Measurements from ENCODE around the gene TNFRSF21.

TNFRSF21 gene

DNA sequence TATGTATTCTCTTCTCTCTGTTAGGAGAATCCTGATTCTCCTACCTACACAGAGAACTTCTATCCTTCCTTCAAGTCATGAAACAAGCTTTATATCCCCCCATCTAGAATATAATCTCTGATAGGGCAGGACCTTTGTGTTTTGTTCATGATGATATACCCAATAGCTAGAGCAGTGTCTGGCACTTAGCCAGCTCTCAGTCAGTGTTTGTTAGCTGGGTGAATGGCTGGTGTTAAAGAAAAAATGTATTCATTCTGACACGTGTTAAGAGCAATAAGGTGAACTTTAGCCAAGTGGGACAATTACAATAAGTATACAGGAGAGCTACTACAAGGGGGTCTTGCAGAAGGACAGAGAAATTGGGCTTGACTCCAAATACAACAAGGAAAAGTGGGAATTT, 34.3 kb upstream of the TNFRSF21 start:
- peak; percentile 59 for TF ChIP-seq NFIC (IDR thresholded peaks at IDR 0.05)
- TF ChIP-seq, protein P1, sequence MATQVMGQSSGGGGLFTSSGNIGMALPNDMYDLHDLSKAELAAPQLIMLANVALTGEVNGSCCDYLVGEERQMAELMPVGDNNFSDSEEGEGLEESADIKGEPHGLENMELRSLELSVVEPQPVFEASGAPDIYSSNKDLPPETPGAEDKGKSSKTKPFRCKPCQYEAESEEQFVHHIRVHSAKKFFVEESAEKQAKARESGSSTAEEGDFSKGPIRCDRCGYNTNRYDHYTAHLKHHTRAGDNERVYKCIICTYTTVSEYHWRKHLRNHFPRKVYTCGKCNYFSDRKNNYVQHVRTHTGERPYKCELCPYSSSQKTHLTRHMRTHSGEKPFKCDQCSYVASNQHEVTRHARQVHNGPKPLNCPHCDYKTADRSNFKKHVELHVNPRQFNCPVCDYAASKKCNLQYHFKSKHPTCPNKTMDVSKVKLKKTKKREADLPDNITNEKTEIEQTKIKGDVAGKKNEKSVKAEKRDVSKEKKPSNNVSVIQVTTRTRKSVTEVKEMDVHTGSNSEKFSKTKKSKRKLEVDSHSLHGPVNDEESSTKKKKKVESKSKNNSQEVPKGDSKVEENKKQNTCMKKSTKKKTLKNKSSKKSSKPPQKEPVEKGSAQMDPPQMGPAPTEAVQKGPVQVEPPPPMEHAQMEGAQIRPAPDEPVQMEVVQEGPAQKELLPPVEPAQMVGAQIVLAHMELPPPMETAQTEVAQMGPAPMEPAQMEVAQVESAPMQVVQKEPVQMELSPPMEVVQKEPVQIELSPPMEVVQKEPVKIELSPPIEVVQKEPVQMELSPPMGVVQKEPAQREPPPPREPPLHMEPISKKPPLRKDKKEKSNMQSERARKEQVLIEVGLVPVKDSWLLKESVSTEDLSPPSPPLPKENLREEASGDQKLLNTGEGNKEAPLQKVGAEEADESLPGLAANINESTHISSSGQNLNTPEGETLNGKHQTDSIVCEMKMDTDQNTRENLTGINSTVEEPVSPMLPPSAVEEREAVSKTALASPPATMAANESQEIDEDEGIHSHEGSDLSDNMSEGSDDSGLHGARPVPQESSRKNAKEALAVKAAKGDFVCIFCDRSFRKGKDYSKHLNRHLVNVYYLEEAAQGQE (IDR thresholded peaks at IDR 0.05; ENCODE audit: low read depth) = no peak
- no peak for TF ChIP-seq EGR1 (IDR thresholded peaks at IDR 0.05)

DNA sequence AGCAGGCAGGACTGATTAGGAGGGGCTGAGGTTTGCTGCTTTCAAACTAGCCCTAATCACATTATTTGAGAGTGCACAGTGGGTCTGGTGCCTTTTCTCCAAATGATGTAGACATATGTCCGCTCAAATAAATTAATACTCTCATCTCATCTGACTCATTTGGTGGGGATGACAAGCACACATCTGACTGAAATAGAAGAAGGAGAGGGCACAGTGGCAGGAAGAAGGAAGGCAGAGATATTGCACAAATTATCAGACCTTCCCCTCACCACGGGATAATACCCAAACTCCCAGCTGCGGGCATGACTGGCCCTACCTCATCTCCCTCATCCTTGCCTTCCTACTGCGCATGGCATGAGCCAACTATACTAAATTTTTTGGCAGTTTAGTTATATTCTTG, 33.9 kb upstream of the TNFRSF21 start:
- TF ChIP-seq EP300 (IDR thresholded peaks at IDR 0.05; ENCODE audit: borderline replicate concordance) (no peak), YY1 (IDR thresholded peaks at IDR 0.05; ENCODE audit: low read depth) (no peak), EGR1 (IDR thresholded peaks at IDR 0.05) (no peak), CEBPB (IDR thresholded peaks at IDR 0.05) (no peak), CREB1 (IDR thresholded peaks at IDR 0.05; ENCODE audit: low read depth) (no peak), ZBTB7A (IDR thresholded peaks at IDR 0.05; ENCODE audit: low read depth) (no peak), TAF1 (IDR thresholded peaks at IDR 0.05; ENCODE audit: low read depth) (no peak), RAD21 (IDR thresholded peaks at IDR 0.05; ENCODE audit: low read depth) (no peak), NFIC (IDR thresholded peaks at IDR 0.05) (no peak), FOXM1 (IDR thresholded peaks at IDR 0.05; ENCODE audit: borderline replicate concordance, low read depth) (no peak), TCF12 (IDR thresholded peaks at IDR 0.05; ENCODE audit: low read depth) (no peak)
- TF ChIP-seq, protein P2, sequence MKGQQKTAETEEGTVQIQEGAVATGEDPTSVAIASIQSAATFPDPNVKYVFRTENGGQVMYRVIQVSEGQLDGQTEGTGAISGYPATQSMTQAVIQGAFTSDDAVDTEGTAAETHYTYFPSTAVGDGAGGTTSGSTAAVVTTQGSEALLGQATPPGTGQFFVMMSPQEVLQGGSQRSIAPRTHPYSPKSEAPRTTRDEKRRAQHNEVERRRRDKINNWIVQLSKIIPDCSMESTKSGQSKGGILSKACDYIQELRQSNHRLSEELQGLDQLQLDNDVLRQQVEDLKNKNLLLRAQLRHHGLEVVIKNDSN (IDR thresholded peaks at IDR 0.05) = no peak
- TF ChIP-seq, protein P1 (IDR thresholded peaks at IDR 0.05; ENCODE audit: low read depth) = no peak
- TF ChIP-seq, protein P3, sequence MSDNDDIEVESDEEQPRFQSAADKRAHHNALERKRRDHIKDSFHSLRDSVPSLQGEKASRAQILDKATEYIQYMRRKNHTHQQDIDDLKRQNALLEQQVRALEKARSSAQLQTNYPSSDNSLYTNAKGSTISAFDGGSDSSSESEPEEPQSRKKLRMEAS (IDR thresholded peaks at IDR 0.05) = no peak

DNA sequence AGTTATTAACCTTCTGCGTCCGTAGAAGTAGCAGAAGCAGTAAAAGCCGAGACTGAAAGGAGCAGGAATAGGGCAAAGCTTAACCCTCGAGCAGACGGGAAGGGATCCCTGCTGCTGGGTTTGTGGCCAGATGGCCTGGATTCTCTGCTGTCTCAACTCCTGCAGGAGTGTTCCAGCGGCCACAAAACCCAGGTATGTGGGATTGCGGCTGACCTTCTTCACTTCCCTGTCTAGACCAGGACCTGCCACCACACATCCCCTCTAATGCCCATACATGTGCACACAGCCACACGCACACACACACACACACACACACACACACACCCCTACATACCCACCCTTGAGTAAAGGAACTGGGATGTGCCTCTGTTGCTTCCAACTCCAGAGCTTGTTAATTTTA, 33.1 kb upstream of the TNFRSF21 start:
- TF ChIP-seq NFIC (IDR thresholded peaks at IDR 0.05) (no peak), CEBPB (IDR thresholded peaks at IDR 0.05) (no peak), RAD21 (IDR thresholded peaks at IDR 0.05; ENCODE audit: low read depth) (no peak), EP300 (IDR thresholded peaks at IDR 0.05; ENCODE audit: borderline replicate concordance) (no peak), YY1 (IDR thresholded peaks at IDR 0.05; ENCODE audit: low read depth) (no peak), CREB1 (IDR thresholded peaks at IDR 0.05; ENCODE audit: low read depth) (no peak), TCF12 (IDR thresholded peaks at IDR 0.05; ENCODE audit: low read depth) (no peak), ZBTB7A (IDR thresholded peaks at IDR 0.05; ENCODE audit: low read depth) (no peak), EGR1 (IDR thresholded peaks at IDR 0.05) (no peak), TEAD4 (IDR thresholded peaks at IDR 0.05) (no peak), TAF1 (IDR thresholded peaks at IDR 0.05; ENCODE audit: low read depth) (no peak), FOXM1 (IDR thresholded peaks at IDR 0.05; ENCODE audit: borderline replicate concordance, low read depth) (no peak)
- TF ChIP-seq, protein P1 (IDR thresholded peaks at IDR 0.05; ENCODE audit: low read depth) = no peak
- TF ChIP-seq, protein P3 (IDR thresholded peaks at IDR 0.05) = no peak
- TF ChIP-seq, protein P2 (IDR thresholded peaks at IDR 0.05) = no peak

DNA sequence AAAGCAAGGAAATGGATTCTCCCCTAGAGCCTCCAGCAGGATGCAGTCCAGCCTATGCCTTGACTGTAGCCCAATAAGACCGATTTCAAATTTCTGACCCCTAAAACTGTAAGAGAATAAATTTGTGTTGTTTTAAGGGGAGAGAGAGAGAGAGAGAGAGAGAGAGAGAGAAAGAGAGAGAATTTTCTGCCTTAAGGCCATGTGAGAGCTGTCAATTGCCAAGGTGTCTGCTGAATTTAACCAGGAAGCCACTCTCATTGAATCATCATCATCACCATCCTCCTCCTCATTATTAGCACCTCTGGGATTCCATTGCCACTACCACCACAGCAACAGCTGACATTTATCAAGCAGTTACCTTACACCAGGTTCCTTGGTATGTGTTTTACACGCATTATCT, 27.8 kb upstream of the TNFRSF21 start:
- no peak for TF ChIP-seq YY1 (IDR thresholded peaks at IDR 0.05; ENCODE audit: low read depth)
- no peak for TF ChIP-seq TEAD4 (IDR thresholded peaks at IDR 0.05)
- TF ChIP-seq CREB1 (IDR thresholded peaks at IDR 0.05; ENCODE audit: low read depth) = no peak
- TF ChIP-seq EGR1 (IDR thresholded peaks at IDR 0.05) = no peak
- no peak for TF ChIP-seq TCF12 (IDR thresholded peaks at IDR 0.05; ENCODE audit: low read depth)

DNA sequence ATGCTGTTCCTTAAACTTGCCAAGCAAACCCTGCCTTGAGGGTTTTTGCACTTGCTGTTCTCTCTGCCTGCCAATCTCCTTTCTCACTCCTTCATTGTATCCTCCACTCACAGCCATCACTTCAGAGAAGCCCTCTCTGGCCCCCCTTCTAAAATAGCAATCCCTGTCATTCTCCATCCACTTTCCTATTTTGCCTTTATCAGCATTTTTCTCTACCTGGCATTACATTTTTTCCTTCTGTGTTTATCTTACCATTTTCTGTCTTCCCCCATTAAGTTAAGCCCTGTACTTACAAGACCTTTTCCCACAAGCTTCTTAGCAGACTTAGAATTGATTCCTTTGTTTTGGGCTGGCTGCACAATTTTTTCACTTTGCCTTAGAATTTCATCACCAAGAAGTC, 26.6 kb upstream of the TNFRSF21 start:
- TF ChIP-seq ZBTB7A (IDR thresholded peaks at IDR 0.05; ENCODE audit: low read depth) (no peak), EGR1 (IDR thresholded peaks at IDR 0.05) (no peak)

All from Ishikawa (cell line).